Measurements from ENCODE around the gene ICAM2. TPM values are rescaled to one million over a fixed set of nuclear protein-coding genes. Genes with fewer than 3 reads are reported as not detected.

The ICAM2 gene
- total RNA-seq, 1 experiment from 2014 or later = 2.0 TPM

DNA sequence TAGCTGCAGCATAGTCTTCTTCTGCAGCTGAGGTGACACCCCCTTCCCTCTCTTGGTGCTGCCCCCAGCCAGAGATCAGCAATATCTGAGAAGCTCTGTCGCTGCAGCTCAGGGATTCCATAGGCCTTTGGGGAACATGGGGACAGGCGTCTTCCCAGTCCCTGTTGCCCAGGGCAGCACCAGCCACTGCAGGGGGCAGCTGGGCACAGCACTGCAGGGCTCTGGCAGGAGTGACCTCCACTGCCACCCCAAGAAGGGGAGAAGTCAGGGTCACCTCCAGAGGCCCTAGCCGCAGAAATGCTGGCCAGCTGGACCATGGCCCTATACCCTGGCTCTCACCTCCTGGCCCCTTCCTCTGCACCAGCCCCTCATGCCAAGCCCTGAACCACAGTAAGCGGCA lies 64.6 kb downstream of the ICAM2 start:
- no peaks in the 10 kb centered on the region for H3K4me1 Mint-ChIP-seq (ENCODE audit: low read depth, unreplicated experiment)
- peaks cover 6% of the 10 kb centered on the region for H3K27me3 Mint-ChIP-seq (ENCODE audit: insufficient read depth, unreplicated experiment)
- no peaks in the 10 kb centered on the region for H3K27me3 ChIP-seq (replicated peaks; ENCODE audit: control insufficient read depth, insufficient read depth, low read length)
- no peak overlapping the region for H3K27ac Mint-ChIP-seq (ENCODE audit: unreplicated experiment)
- H3K4me1 ChIP-seq = no peaks in the 10 kb centered on the region
- no peak overlapping the region for H3K4me3 ChIP-seq (ENCODE audit: low read depth, low read length)
- no peaks in the 10 kb centered on the region for H3K9me3 Mint-ChIP-seq (ENCODE audit: unreplicated experiment)
- ChIA-PET POLR2A (no interaction called here), CTCF (no interaction called here)
- no peaks in the 10 kb centered on the region for H3K36me3 ChIP-seq (ENCODE audit: control insufficient read depth, insufficient read depth, low read length)
- no TSS peak for BruUV-seq (replicated peaks)
- H3K9me3 ChIP-seq = no peaks in the 10 kb centered on the region
- H3K36me3 Mint-ChIP-seq (ENCODE audit: insufficient read depth, unreplicated experiment) = no peaks in the 10 kb centered on the region
- no peak for DNase-seq
- no peak overlapping the region for H3K4me3 Mint-ChIP-seq (ENCODE audit: unreplicated experiment)
- intact Hi-C loops (cut with micrococcal nuclease; ENCODE audit: unreplicated experiment) = no loop called here
- TF ChIP-seq, protein P1, sequence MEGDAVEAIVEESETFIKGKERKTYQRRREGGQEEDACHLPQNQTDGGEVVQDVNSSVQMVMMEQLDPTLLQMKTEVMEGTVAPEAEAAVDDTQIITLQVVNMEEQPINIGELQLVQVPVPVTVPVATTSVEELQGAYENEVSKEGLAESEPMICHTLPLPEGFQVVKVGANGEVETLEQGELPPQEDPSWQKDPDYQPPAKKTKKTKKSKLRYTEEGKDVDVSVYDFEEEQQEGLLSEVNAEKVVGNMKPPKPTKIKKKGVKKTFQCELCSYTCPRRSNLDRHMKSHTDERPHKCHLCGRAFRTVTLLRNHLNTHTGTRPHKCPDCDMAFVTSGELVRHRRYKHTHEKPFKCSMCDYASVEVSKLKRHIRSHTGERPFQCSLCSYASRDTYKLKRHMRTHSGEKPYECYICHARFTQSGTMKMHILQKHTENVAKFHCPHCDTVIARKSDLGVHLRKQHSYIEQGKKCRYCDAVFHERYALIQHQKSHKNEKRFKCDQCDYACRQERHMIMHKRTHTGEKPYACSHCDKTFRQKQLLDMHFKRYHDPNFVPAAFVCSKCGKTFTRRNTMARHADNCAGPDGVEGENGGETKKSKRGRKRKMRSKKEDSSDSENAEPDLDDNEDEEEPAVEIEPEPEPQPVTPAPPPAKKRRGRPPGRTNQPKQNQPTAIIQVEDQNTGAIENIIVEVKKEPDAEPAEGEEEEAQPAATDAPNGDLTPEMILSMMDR (IDR thresholded peaks at IDR 0.05; ENCODE audit: insufficient read depth in 1 of 2, low read depth in 1 of 2, low read length in 1 of 2, severe bottlenecking in 1 of 2, unreplicated experiment in 1 of 2) = no peak

DNA sequence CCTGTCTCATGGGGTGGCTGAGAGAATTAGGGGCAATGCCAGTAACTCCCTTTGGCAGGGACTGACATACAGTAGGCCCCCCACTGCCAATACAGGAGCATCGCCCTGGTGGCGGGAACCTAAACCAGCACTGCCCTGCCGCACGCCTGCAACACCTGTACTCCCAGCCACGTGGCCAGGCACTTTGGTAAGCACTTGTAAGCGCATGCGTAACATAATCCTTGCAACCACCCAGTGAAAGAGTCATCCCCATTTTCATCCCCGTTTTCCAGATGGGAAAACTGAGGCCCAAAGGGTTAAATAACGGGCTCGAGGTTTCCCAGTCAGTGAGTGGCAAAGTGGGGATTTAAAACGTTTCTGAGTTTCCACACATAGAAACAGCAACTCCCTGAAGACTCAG lies 65.2 kb downstream of the ICAM2 start:
- peaks cover 6% of the 10 kb centered on the region for H3K27me3 Mint-ChIP-seq (ENCODE audit: insufficient read depth, unreplicated experiment)
- H3K27me3 ChIP-seq (replicated peaks; ENCODE audit: control insufficient read depth, insufficient read depth, low read length) = no peaks in the 10 kb centered on the region
- DNase-seq = no peak
- no peaks in the 10 kb centered on the region for H3K36me3 Mint-ChIP-seq (ENCODE audit: insufficient read depth, unreplicated experiment)
- TF ChIP-seq, protein P1 (IDR thresholded peaks at IDR 0.05; ENCODE audit: insufficient read depth in 1 of 2, low read depth in 1 of 2, low read length in 1 of 2, severe bottlenecking in 1 of 2, unreplicated experiment in 1 of 2) = no peak
- H3K9me3 ChIP-seq = no peaks in the 10 kb centered on the region
- no peaks in the 10 kb centered on the region for H3K9me3 Mint-ChIP-seq (ENCODE audit: unreplicated experiment)
- BruUV-seq (replicated peaks) = no TSS peak
- H3K36me3 ChIP-seq (ENCODE audit: control insufficient read depth, insufficient read depth, low read length) = no peaks in the 10 kb centered on the region
- no peak overlapping the region for H3K27ac Mint-ChIP-seq (ENCODE audit: unreplicated experiment)
- H3K4me3 ChIP-seq (ENCODE audit: low read depth, low read length) = no peak overlapping the region
- H3K4me3 Mint-ChIP-seq (ENCODE audit: unreplicated experiment) = no peak overlapping the region
- intact Hi-C loops (cut with micrococcal nuclease; ENCODE audit: unreplicated experiment) = no loop called here
- H3K4me1 Mint-ChIP-seq (ENCODE audit: low read depth, unreplicated experiment) = no peaks in the 10 kb centered on the region
- POLR2A ChIA-PET = no interaction called here
- H3K4me1 ChIP-seq = no peaks in the 10 kb centered on the region
- CTCF ChIA-PET = interaction anchor here (0.9 kb wide), 1 partner anchor 8 kb away, joined by 3 read pairs; no protein-coding TSS in a partner anchor

DNA sequence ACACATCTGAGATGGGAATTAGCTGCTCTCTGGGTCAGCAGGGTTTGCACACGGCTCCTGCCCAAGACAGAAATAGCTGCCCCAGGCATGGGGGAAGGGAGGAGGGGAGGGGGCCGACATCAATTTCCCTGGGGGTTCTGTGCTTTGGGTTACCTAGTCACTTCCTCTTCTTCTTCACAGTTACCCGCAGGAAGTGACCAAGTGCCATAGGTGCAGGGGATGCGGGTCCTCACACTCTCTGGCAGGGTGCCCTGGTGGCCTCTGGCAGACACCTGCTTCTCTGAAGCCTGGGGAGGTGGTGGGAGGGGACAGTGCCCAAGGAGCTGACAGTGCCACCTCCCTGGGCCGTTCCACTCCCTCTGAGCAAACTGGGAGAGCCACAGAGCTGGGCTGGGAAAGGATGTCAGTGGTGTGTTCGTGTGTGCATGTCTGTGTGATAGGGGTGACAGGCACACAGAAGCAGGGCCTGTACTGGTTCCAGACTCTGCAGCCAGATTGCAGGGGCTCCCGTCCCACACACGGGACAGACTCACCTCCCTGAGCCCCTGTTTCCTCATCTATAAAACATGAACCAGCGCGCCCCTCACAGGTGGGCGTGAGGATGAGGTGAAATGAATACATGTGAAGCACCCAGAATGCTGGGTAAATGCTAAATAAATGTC lies 65.9 kb downstream of the ICAM2 start:
- Mint-ChIP-seq H3K9me3 (ENCODE audit: unreplicated experiment) (no peaks in the 10 kb centered on the region), H3K4me3 (ENCODE audit: unreplicated experiment) (no peak overlapping the region), H3K4me1 (ENCODE audit: low read depth, unreplicated experiment) (no peaks in the 10 kb centered on the region), H3K36me3 (ENCODE audit: insufficient read depth, unreplicated experiment) (no peaks in the 10 kb centered on the region), H3K27ac (ENCODE audit: unreplicated experiment) (no peak overlapping the region), H3K27me3 (ENCODE audit: insufficient read depth, unreplicated experiment) (peaks cover 6% of the 10 kb centered on the region)
- ChIA-PET POLR2A (no interaction called here), CTCF (interaction anchor here (0.6 to 0.9 kb wide), 2 partner anchors 8 to 178 kb away, joined by 3 read pairs; no protein-coding TSS in a partner anchor)
- no peak overlapping the region for H3K4me3 ChIP-seq (ENCODE audit: low read depth, low read length)
- intact Hi-C loops (cut with micrococcal nuclease; ENCODE audit: unreplicated experiment) = loop anchor here (5.0 kb wide), 1 partner anchor 33 kb away; no protein-coding TSS in a partner anchor
- DNase-seq = no peak
- no peaks in the 10 kb centered on the region for H3K36me3 ChIP-seq (ENCODE audit: control insufficient read depth, insufficient read depth, low read length)
- TF ChIP-seq, protein P1 (IDR thresholded peaks at IDR 0.05; ENCODE audit: insufficient read depth in 1 of 2, low read depth in 1 of 2, low read length in 1 of 2, severe bottlenecking in 1 of 2, unreplicated experiment in 1 of 2) = no peak
- no peaks in the 10 kb centered on the region for H3K27me3 ChIP-seq (replicated peaks; ENCODE audit: control insufficient read depth, insufficient read depth, low read length)
- no TSS peak for BruUV-seq (replicated peaks)
- no peaks in the 10 kb centered on the region for H3K9me3 ChIP-seq
- no peaks in the 10 kb centered on the region for H3K4me1 ChIP-seq

Other genes starting within 250 kb of the ICAM2 start
- 125 and 129 TPM in 2 replicates for gene CCDC47, start 247.0 kb downstream of the ICAM2 start, total RNA-seq (2022)
- gene DDX42, start 246.5 kb downstream of the ICAM2 start, total RNA-seq (2022) = 179 and 183 TPM in 2 replicates
- gene PSMC5, start 193.2 kb downstream of the ICAM2 start, total RNA-seq (2022) = 197 TPM in 2 replicates
- gene FTSJ3, start 193.0 kb downstream of the ICAM2 start, total RNA-seq (2022) = 75.9 and 76.3 TPM in 2 replicates
- 134 TPM in 2 replicates for gene SMARCD2, start 177.9 kb downstream of the ICAM2 start, total RNA-seq (2022)
- gene CSH2, start 147.0 kb downstream of the ICAM2 start, total RNA-seq (2022) = not detected in 2 replicates
- not detected in 2 replicates for gene GH2, start 138.7 kb downstream of the ICAM2 start, total RNA-seq (2022)
- not detected in 2 replicates for gene CSH1, start 124.1 kb downstream of the ICAM2 start, total RNA-seq (2022)
- gene CSHL1, start 109.4 kb downstream of the ICAM2 start, total RNA-seq (2022) = not detected in 2 replicates
- not detected in 2 replicates for gene GH1, start 101.8 kb downstream of the ICAM2 start, total RNA-seq (2022)
- gene CD79B, start 88.3 kb downstream of the ICAM2 start, total RNA-seq (2022) = not detected in 2 replicates
- not detected in 2 replicates for gene SCN4A, start 47.7 kb downstream of the ICAM2 start, total RNA-seq (2022)
- not detected in 2 replicates for gene PRR29, start 22.3 kb downstream of the ICAM2 start, total RNA-seq (2022)
- gene ERN1, start 109.5 kb upstream of the ICAM2 start, total RNA-seq (2022) = 24.3 and 27.5 TPM in 2 replicates
- 19.3 and 20.2 TPM in 2 replicates for gene TEX2, start 242.6 kb upstream of the ICAM2 start, total RNA-seq (2022)